GM19193 (cell line): Measurements from ENCODE around the gene PCGF3.

Experiments
- POLR2A ChIP-seq: IDR thresholded peaks from 4 replicates; pipeline ENCODE4 v1.6.1; 2011; ENCODE audit not compliant: insufficient read depth, insufficient read length; ENCODE audit errors: extremely low read depth

Gene PCGF3

DNA sequence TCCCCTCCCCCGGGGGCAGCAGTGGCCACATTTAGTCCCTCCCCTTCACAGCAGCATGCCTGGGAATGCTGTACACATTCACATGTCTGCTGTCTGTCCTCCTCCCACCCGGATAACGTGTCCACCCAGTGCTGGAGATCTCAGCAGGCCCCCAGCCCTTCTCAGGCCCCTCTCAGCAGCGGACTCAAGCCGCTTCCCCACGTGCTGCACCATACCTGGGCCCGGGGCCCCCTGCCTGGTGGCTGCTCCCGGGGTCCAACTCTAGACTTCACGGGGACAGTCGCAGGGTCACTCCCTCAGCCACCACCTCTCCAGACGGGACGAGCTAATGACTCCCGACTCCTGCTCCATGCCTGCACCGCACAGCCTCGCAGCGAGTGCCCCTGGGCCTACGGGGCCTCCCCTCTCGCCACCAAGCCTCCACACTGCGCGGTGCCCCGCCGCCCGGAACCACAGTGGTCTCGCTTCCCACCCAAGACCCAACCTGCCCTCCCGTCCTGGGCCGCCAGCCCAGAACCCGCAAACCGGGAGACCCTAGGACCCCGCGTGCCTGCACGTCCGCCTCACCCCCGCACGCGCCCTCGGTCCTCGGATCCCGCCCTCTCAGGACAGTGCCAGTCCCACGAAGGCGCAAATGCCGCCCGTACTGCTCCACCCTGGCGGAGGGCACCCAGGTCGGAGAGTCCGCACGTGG lies 1.3 kb upstream of the PCGF3 start:
- no peak for TF ChIP-seq POLR2A

DNA sequence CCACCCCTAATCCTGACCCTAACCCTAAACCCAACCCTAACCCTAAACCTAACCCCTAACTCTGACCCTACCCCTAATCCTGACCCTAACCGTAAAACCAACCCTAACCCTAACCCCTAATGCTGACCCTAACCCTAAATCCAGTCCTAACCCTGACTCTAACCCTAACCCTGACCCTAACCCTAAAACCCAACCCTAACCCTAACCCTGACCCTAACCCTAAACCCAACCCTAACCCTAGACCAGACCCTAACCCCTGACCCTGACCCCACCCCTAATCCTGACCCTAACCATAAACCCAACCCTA lies 708 bp upstream of the PCGF3 start:
- TF ChIP-seq POLR2A, result no peak

DNA sequence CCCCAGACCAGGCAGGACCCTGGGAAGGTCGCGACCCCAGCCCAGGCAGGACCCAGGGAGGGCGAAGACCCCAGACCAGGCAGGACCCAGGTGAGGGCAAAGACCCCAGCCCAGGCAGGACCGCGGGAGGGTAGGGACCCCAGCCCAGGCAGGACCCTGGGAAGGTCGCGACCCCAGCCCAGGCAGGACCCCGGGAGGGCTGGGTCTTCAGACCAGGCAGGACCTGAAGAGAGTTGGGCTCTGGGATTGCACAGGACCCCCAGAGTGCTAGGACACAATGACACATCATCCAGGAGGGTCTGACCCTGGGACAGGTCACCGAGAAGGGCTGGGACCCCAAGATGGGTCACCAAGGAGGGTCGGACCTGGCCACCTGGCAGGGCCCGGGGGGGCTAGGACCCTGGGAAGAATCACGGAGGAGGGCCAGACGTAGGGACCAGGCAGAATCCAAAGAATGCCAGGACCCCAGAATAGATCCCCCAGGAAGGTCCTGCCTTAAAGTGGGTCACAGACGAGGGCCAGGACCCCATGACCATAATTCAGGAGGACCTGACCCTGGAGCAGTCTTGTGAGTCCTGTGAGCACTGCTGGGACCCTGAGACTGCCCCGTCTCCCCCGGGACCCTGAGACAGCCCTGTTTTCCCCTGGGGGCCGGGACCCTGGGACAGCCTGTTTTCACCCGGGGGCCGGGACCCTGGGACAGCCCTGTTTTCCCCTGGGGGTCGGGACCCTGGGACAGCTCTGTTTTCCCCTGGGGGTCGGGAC lies 1.4 kb downstream of the PCGF3 start:
- TF ChIP-seq POLR2A, result no peak

DNA sequence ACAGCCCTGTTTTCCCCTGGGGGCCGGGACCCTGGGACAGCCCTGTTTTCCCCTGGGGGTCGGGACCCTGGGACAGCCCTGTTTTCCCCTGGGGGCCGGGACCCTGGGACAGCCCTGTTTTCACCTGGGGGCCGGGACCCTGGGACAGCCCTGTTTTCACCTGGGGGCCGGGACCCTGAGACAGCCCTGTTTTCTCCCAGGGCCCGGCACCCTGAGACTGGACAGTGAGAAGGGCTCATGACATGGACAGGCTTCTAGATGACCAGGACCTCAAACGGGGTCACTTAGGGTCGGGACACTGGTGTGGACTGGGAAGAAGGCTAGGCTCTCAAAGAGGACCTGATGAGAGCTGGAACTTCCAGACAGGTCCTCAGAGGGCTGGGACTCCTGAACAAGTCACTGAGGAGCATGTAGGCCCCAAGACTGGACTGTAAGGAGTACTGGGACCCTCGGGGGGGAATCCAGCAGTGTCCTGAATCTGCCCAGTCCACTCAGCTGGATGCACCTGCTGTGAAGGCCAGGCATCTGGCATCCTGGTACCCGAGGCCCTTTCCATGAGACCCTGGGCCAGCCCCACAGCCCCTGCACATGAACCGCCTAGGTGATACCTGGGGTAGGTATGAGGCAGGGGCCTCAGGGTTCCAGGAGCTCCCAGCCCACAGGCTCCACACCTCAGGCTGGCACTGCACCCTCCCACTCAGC lies 2.4 kb downstream of the PCGF3 start:
- no peak for TF ChIP-seq POLR2A

DNA sequence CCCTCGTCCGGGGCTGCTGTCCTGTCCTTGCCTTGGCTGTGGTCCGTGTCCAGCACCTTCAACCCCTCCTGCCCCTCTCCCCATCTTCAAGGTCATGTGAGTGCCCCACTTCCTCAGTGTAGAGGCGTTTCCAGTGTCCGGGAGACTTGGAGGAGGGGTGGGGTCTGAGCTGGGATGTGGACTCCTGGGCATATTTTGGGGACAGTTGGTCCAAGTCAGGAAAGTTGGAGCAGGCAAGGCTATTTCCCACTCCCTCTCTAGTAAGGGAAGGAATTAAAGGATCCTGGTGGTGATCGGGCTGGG lies 3.0 kb downstream of the PCGF3 start:
- no peak for TF ChIP-seq POLR2A

DNA sequence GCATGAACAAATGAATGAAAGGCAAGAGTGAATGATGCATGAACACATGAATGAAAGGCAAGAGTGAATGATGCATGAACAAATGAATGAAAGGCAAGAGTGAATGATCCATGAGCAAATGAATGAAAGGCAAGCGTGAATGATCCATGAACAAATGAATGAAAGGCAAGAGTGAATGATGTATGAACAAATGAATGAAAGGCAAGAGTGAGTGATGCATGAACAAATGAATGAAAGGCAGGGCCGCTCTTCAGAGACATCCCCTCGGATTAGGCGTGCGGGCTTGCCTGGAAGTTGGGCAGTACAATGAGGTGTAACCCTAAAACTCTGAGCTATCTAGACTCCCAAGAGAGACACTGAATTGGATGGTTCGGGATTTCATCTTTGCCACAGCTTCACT lies 3.7 kb downstream of the PCGF3 start:
- no peak for TF ChIP-seq POLR2A

DNA sequence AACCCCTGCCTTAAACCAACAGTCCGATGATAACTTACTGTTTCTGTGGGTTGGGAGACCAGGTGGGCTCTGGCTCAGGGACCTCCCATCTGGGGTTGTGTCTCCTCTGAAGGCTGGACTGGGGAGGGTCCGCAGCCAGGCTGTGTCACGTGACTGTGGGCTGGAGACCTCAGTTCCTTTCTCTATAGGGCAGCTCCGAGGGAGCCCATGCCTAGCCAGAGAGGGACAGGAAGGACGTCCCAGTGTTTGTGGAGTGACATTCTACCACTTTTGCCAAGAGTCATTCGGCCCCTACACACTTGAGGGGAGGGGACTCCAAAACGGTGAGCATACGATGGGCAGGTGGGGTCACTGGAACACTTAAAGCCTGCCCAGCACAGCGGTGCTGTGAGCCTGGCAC lies 4.5 kb downstream of the PCGF3 start:
- TF ChIP-seq POLR2A, result no peak

DNA sequence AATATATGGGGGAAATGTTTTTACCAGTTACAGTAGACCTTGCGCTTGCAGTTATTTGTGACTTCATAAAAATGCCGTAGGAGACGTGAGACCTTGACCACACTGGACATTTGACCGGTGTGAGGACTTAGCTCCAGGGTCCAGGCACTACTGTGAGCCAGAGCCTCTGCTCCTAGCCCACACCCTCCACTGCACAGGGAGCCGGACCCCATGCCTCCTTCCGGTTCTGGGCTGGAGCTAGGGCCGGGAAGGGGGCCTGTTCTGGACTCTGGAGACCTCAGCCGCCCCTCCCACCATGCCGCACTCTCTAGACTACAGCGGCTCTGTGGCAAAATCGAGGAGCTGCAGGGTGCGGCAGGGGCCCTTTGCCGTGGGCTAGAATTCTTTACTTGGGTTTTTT lies 5.3 kb downstream of the PCGF3 start:
- TF ChIP-seq POLR2A, result no peak

DNA sequence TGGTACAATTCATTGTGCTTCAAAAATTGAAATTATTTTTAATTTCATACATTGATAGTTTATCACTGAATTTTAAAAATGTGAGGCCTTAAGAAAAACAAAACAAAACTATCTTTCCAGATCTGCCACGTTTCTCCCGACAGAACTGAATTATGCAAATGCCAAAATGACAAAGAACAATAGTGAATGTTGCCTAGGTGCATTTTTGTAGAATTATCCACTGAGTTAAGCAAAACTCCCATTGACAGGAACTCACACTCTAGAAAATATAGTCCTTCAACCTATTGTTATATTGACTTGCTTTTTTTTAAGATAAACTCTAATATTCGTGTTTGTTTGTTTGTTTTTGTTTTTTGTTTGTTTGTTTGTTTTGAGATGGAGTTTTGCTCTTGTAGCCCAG lies 6.5 kb downstream of the PCGF3 start:
- no peak for TF ChIP-seq POLR2A

DNA sequence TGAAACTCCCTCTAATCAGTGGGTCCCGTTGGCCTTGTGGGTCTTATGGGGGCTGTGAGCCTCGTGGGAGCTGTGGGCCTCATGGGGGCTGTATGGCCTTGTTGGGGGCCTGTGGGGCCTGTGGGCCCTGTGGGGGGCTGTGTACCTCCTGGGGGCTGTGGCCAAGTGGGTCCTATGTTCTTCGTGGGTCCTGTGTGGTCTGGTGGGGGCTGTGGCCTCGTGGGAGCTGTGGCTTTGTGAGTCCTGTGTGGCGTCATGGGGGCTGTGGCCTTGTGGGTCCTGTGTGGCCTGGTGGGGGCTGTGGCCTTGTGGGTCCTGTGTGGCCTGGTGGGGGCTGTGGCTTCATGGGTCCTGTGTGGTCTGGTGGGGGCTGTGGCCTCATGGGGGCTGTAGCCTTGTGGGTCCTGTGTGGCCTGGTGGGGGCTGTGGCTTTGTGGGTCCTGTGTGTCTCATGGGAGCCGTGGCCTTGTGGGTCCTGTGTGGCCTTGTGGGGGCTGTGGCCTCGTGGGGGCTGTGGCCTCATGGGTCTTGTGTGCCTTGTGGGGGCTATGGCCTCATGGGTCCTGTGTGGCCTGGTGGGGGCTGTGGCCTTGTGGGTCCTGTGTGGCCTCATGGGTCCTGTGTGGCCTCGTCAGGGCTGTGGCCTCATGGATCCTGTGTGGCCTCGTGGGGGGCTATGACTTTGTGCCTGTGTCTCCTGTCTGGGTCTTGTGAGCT lies 7.4 kb downstream of the PCGF3 start:
- no peak for TF ChIP-seq POLR2A

DNA sequence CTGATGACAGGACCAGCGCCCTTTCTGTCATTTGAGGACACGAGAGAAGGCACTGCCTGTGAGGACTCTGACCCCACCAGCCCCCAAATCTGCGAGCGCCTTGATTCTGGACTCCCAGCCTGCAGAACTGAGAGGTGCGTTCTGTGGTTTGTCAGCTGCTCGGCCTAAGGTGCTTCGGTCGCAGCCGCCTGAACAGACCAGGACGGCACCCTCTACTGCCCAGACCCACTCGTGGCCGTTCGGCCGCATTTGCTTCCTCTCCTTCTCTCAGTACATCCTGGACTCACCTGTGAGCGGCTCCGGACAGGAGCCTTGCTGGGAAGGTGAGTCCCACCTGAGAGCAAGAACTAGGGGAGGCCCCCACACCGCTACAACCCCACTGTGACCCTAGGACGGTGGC lies 8.5 kb downstream of the PCGF3 start:
- no peak for TF ChIP-seq POLR2A

DNA sequence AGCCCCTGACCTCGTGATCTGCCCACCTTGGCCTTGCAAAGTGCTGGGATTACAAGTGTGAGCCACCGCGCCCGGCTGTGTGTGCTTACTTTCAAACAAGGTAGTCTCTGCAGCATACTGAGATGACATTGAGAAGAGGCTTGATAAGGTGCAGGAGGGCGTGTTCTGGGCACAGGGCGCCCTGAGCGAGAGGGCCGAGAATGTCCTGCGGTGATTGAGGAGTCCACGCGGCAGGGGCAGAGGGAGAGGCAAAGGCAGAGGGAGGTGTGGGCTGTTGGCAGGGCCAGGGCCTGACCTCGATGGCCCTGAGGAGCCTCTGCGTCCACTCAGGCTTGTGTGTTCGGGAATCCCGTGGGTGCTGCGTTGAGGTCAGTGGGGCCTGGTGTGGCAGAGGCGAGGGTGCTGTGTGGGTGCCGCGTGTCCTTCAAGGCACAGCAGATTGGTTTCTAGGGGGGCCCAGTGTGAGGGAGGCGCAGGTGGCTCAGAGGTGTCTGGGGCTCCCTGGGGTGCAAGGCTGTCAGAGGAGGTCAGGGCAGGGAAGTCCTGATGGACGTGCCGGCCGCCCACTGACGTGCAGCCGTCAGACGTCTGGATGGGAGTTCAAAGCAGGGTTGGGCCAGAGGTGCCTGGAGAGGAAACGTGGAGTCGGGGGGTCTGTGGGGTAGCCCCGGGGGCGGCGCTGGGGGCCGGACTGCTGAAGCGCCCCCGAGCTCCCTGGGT lies 12.1 kb downstream of the PCGF3 start:
- no peak for TF ChIP-seq POLR2A

DNA sequence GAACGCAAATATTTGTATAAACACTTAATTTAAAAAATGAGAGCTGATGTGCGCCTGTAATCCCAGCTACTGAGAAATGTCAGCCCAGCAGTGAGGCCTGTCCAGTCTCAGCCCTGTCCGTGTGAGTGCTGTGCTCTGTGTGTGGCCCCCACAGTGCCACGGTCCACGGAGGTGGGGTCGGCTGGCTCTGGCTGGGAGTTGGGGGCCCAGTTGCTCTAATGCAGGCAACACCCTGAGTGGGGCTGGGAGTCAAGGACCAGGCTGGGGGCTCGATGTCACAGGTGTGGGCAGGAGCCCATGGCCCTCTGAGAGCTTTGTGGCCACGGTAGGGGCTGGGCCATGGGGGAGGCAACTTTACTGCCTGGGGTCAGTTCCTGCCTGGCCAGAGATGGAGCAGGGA lies 12.8 kb downstream of the PCGF3 start:
- no peak for TF ChIP-seq POLR2A

DNA sequence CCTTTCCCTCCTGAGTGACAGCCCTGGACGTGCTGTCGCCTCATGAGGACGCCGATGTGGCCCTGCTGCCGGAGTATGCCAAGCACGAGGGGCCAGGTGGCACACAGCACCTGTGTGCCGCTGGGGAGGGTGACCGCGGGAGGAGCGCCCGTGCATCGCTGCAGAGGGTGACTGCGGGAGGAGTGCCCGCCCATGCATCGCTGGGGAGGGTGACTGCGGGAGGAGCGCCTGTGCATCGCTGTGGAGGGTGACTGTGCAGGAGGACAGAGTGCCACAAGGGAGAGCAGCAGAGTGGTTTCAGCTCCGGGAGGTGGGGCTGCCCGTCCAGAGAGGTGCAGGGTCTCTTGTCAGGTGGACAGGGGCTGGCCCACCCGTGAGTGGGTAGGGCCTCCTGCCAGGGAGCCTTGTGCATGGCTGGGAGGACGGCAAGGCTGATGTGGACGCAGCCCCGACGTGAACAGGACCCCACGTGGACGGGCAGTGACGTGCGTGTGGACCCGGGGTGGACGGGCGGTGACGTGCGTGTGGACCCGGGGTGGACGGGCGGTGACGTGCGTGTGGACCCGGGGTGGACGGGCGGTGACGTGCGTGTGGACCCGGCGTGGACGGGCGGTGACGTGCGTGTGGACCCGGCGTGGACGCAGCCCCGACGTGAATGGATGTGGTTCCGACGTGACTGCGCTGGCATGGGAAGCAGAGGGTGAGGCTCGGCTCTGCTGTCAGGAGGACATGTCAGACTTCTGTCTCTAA lies 14.7 kb downstream of the PCGF3 start:
- TF ChIP-seq POLR2A, result no peak
